Mesenteric fat pad (tissue), 1 donor: ENCODE results near the gene TCF7. TPM values are rescaled to one million over a fixed set of nuclear protein-coding genes. Genes with fewer than 3 reads are reported as not detected.

ENCODE experiments used
- DNase-seq: peaks from one replicate; pipeline ENCODE4 v3.0.0-alpha.2; 2020; ENCODE audit warnings: low spot score
- total RNA-seq: library from RNA; stranded (reverse); fragmentation: NEBNext Ultra II Directional; extraction: Animal tissue kit (Norgen Biotek cat#: 25700); gene quantifications from one replicate; pipeline ENCODE4 v1.2.1, GENCODE V29; 2021
- donor health status: DM: yes; HTN: yes; CAD: no.

Gene TCF7
- total RNA-seq, 1 donor from 2014 or later, result 3.9 TPM

- DNase-seq, result no peak
Measured at GRCh38 chr5:134129411-134130238, 15.1 kb downstream of the TCF7 start.

GRCh38 chr5:134130239-134130945, 15.9 kb downstream of the TCF7 start:
- no peak for DNase-seq

GRCh38 chr5:134131165-134131564, 16.7 kb downstream of the TCF7 start:
- DNase-seq, result no peak

GRCh38 chr5:134131578-134132350, 17.3 kb downstream of the TCF7 start:
- no peak for DNase-seq

GRCh38 chr5:134132372-134133187, 18.1 kb downstream of the TCF7 start:
- no peak for DNase-seq

- peak; percentile 41 for DNase-seq
Measured at GRCh38 chr5:134133188-134133994, 18.9 kb downstream of the TCF7 start.

GRCh38 chr5:134133995-134134541, 19.6 kb downstream of the TCF7 start:
- DNase-seq, result peak; percentile 49

GRCh38 chr5:134135091-134135655, 20.7 kb downstream of the TCF7 start:
- peak; percentile 51 for DNase-seq

- peak; percentile 41 for DNase-seq
Measured at GRCh38 chr5:134136221-134136631, 21.7 kb downstream of the TCF7 start.

GRCh38 chr5:134136771-134137170, 22.3 kb downstream of the TCF7 start:
- peak; percentile 74 for DNase-seq

- peak; percentile 51 for DNase-seq
Measured at GRCh38 chr5:134138416-134139376, 24.2 kb downstream of the TCF7 start.

- DNase-seq, result peak; percentile 65
Measured at GRCh38 chr5:134139377-134139851, 24.9 kb downstream of the TCF7 start.

GRCh38 chr5:134139891-134140469, 25.5 kb downstream of the TCF7 start:
- DNase-seq, result peak; percentile 65

- peak; percentile 78 for DNase-seq
Measured at GRCh38 chr5:134140530-134141201, 26.2 kb downstream of the TCF7 start.

- peak; percentile 64 for DNase-seq
Measured at GRCh38 chr5:134141331-134142050, 27.0 kb downstream of the TCF7 start.

GRCh38 chr5:134142052-134142451, 27.6 kb downstream of the TCF7 start:
- DNase-seq, result peak; percentile 79
